ENCODE results near the gene NEFH.
"Not testable (repeated sequence)": the region's sequence is repeated elsewhere in the genome, so short reads cannot be mapped to it uniquely, and the experiment has no call there.

The NEFH gene, protein sequence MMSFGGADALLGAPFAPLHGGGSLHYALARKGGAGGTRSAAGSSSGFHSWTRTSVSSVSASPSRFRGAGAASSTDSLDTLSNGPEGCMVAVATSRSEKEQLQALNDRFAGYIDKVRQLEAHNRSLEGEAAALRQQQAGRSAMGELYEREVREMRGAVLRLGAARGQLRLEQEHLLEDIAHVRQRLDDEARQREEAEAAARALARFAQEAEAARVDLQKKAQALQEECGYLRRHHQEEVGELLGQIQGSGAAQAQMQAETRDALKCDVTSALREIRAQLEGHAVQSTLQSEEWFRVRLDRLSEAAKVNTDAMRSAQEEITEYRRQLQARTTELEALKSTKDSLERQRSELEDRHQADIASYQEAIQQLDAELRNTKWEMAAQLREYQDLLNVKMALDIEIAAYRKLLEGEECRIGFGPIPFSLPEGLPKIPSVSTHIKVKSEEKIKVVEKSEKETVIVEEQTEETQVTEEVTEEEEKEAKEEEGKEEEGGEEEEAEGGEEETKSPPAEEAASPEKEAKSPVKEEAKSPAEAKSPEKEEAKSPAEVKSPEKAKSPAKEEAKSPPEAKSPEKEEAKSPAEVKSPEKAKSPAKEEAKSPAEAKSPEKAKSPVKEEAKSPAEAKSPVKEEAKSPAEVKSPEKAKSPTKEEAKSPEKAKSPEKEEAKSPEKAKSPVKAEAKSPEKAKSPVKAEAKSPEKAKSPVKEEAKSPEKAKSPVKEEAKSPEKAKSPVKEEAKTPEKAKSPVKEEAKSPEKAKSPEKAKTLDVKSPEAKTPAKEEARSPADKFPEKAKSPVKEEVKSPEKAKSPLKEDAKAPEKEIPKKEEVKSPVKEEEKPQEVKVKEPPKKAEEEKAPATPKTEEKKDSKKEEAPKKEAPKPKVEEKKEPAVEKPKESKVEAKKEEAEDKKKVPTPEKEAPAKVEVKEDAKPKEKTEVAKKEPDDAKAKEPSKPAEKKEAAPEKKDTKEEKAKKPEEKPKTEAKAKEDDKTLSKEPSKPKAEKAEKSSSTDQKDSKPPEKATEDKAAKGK

DNA sequence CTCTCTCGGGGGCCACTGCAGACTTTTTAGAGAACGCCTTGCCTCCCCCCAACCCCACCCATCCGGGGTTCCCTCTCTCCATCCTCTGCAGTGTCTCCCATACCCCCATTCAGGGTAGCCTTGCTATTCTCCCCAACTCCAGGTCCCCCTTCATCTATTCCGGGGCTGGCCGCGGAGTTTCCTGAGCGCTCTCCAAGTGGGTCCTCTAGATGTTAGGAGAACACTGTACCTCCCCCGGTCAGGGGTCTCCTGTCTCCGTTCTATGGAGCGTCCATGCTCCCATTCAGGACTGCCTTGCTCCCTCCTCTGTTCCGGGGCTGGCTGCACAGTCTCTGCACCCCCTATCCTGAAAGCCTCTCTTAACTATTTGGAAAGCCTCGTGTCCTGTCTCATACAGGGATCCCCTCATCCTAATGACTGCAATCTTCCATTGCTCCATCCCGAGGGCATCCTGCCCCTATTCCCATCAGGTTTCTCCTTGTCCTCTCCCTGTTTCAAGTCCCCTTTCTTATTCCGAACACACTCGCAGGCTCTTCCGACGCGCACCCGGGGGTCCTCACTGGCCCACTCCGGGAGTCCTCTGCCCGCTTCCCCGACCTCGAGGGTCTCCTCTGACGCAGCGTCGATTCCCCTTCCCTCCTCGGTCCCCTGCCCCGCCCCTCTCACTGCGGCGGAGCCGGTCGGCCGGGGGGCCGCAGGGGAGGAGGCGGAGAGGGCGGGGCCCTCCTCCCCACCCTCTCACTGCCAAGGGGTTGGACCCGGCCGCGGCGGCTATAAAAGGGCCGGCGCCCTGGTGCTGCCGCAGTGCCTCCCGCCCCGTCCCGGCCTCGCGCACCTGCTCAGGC lies at the start of gene NEFH:
Gene NEFH, plus strand, starts transcription at position 802 of the 845 bp plus-strand sequence. CDS start 45 bp downstream, outside the sequence.
- no peak for DNase-seq

DNA sequence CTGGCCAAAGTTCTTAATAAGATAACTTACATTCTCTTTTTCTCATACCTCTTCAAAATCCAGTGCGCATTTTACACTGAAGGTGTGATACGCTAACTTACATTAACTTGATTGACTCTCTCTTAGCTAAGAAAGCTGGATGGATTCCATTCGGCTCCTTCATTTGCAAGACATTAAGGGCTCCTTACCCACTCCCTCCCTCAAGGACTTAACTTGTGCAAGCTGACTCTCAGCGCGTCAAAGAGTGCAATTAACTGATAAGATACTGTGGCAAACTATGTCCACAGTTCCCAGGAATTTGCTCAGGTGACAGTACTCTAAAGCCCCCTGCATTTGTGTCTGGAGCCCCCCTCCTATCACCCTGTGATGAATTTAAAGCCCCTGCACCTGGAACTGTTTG lies 48.0 kb upstream of the NEFH start:
- no peak for DNase-seq

DNA sequence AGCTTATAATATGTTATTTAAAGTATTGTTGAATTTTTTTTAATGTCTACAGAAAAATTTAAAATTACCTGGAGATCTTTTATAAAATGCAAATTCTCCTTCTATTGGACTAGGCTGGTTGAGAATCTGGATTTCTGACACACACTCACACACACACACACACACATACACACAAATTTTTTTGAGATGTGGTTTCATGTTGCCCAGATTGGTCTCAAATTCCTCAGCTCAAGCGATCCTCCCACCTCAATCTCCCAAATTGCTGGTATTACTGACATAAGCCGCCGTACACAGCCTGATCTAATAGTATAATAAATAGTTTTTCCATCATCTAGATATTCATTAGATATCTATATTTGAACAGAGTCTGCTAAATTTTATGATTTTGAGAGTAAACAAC lies 46.2 kb upstream of the NEFH start:
- no peak for DNase-seq

DNA sequence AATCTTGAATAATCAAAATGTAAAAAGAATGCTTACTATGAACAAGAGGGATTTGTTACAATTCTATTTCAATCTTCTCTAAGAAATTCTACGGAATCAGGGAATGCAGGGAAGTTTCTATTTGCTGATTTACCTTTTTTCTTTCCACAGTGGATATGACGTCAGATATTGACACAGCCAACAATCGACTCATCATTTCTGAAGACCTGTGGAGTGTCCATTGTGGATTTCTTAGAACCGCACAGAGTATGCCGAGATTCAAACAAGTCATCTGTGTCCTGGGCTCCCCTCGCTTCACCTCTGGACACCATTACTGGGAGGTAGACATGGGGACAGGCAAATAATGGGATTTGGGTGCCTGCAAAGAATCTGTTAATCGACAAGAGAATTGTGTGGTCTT lies 45.7 kb upstream of the NEFH start:
- no peak for DNase-seq

DNA sequence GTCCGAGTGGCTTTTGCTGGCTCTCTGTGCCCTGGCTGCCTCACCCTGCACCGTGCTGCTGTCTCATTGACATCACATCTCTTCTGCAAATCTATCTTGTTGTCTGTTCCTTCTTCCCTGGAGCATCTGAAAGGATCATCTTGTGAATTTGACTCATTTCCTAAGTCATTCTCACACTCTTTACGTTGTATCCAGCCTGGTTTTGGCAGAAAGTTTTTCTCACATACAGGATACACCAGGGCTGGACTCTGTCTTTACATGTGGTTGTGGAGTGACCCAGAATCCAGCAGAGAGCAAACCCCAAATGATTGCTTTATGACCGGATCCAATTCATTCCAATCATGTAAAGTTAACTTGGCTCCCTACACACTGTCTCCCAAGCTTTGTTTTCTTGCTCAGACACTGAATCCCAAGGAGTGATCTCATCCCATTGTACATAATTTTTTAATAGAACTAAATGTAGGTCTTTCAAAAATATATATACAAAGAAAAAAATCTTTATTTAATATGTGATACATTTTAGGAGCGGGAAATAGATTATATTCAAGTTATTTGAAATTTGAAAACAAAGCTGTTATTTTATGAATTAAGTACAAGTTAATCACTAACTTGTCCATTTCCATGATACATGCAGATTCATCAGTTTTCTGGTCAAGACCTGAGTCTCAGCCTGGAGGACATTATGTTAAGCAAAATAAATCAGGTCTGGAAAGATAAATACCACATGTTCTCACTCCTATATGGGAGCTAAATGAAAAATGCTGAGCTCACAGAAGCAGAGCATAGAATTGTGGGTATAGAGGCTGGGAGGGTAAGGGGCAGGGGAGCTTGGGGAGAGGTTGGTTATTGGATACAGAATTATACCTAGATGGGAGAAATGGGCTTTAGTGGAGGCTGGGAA lies 44.5 kb upstream of the NEFH start:
- no peak for DNase-seq

DNA sequence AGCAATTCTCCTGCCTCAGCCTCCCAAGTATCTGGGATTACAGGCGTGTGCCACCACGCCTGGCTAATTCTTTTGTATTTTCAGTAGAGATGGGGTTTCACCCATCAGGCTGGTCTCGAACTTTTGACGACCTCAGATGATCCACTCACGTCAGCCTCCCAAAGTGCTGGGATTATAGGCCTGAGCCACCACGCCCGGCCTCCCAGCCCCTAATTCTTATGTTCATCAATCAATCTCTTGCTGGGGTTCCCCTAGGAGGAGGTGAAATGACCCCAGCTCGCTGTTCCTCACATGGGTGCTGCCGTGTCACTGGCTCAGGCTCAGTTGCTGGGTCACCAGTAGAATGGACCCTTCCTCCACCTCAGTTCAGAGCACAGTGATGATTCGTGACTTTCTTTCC lies 41.7 kb upstream of the NEFH start, which contains the start of gene RFPL1:
Gene RFPL1, plus strand, starts transcription at position 301 of the 400 bp plus-strand sequence.
- DNase-seq: not testable (repeated sequence)

DNA sequence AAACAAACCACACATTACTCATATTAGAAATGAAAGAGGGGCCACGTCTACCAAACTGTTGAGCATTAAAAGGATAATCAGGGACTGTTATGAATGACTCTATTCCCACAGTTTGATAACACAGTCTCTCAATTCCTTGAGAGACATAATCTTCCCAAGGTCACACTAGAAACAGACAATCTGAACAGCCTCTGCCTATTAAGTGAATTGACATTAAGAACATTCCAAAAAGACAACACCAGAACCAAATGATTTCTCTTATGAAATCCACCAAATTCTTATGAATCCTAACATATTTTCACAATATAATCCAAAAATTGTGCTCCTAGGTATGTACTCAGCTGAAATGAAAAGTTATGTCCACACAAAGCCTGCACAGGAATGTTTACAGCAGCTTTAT lies 37.0 kb upstream of the NEFH start:
- no peak for DNase-seq

DNA sequence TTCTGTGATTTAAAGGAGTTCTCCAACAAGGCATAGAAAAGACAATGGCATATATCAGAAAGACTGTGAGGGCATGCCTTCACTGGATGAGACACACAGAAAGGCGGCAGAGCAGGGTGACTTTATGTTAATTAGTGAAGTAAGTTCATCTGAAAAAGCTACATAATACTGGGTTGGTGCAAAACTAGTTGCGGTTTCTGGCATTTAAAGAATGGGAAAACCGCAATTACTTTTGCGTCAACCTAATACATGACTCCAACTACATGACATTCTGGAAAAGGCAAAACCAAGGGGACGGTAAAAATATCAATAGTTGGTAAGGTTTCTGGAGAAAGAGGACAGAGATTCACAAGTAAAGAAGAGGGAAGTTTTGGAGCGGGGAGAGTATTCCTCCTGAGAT lies 36.6 kb upstream of the NEFH start:
- DNase-seq: no peak

DNA sequence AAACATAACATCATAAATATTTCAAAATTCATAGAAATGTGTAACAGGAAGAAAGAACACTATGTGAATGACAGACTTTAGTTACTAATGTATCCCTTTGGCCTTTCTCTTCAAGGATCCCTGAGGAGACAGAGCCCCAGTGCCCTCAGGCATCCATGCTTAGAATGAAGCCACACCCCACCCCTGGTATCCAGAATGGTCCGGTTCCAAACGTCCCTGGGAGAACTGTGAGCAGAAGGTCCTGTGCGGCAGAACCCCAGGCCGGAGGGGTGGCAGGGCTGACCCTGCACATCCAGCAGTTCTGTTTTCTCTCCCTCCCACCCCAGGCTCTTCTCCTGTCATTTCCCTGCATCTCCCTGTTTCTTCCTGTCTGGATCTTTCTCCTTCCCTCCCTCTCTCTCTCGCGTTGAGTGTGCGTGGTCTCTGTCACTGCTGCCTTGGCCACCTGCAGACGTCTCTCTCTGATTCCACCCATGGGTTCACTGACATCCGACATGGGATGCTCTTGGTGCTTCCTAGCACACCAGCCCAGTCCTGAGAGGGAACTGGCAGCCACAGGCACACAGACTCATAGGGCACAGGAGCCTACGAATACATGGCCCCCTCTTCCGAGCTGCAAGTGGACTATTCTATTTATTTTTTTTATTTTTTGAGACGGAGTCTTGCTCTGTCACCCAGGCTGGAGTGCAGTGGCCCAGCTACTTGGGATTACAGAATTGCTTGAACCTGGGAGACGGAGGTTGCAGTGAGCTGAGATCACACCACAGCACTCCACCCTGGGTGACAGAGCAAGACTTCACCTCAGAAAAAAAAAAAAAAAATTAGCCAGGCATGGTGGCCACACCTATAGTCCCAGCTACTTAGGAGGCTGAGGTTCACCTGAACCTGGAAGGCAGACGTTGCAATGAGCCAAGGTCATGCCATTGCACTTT lies 35.9 kb upstream of the NEFH start:
- DNase-seq: no peak

DNA sequence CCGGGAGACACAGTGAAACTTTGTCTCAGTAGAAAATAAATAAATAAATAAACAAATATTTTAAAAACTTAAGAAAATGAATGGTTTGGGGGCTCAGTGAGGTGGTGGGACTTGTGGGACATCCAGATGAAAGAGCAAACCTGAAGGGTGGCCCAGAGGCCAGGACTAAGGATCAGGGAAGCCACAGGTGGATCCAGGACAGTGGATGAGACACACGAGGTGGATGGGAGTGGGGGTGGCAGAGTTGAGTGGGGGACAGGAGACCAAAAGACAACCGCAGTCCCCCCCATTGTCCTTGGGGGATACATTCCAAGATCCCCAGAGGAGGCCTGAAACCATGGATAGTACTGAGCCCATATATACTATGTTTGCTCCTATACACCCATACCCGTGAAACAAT lies 34.5 kb upstream of the NEFH start:
- DNase-seq: no peak

DNA sequence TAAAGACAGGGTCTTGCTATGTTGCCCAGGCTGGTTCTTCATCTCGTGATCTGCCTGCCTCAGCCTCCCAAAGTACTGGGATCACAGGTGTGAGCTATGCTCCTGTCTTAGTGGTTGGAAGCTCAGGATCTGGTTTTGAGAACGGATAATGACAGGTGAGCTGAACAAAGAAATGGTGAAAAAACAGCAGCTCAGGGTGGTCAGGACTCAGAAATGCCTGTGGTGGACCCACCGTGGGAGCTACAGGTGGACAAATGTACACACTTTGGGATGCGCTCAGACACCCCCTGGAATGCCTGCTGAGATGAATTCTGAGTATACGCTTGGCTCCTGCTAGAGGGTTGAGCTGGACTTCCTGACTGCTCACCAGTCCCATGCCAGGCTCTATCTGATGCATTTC lies 32.1 kb upstream of the NEFH start:
- DNase-seq: no peak

DNA sequence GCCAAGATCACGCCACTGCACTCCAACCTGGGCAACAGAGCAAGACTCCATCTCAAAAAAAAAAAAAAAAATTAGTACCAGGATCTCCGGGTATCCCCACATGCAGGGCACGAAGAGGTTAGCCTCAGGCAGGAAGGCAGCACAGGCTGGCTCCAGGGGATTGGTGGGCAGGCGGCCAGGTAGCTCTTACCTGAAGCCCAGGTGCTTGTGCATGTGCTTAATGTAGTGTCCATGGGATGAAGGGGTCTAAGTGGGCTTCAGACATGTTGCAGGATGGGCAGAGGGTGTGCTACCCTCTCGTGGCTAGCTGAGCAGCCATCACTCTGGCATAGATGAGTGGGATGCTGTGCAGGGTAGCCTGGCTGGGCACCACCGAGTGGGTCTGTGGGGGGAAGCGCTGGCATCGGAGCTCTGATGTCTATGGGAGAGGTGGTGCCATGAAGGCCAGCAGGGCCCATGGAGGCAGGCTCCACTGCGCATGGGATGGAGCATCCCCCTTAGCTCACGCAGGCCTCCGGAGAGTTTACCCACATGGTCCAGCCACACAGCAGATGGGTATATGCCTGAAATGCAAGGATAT lies 30.6 kb upstream of the NEFH start:
- DNase-seq: no peak

DNA sequence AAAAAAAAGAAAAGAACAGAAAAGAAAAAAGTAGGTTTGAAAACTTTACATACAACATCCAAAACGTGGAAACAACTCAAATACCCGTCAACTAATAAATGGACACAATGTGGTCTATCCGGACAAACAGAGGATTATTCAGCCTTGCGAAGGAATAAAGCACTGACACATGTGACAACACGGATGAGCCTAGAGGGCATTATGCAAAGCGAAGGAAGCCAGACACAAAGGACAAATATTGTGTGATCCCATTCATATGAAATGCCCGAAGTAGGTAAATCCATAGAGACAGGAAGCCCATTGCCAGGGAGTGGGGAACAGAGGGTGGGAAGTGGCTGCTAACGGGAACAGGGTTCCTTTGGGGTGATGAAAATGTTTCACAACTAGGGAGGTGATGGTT lies 29.8 kb upstream of the NEFH start:
- no peak for DNase-seq

DNA sequence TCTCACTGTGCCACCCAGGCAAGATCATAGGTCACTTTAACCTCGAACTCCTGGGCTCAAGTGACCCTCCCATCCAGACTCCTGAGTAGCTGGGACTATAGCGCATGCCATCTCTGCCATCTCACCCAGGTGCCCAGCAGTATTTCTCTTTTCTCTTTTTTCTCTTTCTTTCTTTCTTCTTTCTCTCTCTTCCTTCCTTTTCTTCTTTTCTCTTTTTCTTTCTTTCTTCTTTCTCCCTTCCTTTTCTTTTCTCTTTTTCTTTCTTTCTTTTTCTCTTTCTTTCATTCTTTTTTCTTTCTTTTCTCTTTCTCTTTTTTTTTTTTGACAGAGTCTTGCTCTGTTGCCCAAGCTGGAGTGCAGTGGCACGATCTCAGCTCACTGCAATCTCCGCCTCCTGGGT lies 28.2 kb upstream of the NEFH start:
- DNase-seq: no peak

DNA sequence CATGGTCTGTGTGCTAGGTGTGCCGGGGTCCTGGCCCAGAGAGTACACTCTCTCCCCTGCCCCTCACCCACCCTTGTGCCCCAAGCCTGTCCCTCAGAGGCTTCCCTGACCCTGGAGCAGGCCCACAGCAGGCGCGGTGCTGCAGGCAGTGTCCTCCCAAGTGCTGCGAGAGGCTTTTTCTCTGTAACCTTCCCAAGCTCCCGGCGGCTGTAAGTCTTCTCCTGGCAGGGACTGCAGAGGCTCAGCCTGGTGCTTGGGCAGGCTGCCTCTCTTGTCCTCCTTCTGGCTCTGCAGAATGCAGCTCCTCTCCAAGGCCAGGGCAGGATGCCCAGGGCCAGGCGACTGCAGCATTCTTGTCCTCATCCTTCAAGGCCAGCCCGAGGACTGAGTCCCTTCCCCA lies 25.7 kb upstream of the NEFH start:
- no peak for DNase-seq

DNA sequence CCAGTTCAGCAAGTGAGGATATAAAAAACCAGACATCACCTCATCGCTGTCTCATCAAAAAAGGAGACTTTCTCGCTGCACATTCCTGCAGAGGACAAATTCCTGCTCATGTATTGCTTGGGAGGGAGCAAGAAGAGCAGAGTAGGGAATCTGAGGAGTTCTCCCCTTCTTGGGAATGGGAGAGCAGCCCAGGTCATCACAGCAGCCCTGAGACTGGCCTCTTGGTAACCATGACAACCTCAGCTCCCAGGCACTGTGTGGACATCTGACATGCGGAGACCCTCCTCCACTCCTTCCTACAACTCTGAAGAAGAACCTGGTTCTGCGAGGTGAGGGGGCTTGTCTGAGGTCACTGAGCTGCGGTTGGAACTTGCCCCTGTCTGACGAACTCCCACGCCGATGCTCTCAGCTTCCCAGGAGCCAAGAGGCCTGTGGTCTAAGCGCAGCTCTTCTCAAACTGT lies 23.8 kb upstream of the NEFH start:
- no peak for DNase-seq

DNA sequence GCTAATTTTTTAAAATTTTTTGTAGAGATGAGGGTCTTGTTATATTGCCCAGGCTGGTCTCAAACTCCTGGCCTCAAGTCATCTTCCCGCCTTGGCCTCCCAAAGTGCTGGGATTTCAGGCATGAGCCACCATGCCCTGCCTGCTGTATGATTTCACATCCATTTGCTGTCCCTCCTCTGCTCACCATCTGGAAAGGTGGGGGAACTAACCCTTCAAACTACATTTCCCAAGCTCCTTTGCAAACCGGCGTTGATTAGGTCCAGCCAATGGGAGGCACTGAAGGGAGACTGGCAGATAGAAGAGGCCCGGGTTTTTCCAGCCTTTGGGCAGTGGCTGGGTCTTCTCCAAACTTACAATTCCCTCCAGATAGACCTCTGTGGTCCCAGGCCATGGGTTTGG lies 22.3 kb upstream of the NEFH start:
- DNase-seq: no peak

DNA sequence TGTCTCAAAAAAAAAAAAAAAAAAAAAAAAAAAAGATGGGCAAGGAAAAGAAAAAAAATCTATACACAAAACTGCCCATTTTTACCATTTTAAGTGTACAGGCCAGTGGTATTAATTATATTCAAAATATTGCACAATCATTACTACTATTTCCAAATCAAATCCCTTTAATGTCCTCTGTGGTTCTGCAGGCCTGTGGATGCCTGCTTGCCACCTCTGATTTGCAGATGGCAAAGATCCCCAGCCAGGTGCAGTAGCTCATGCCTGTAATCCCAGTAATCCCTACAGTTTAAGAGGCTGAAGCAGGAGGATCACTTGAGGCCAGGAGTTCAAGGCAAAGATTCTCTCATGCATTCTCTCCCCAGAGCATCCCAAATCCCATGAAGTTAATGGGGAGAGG lies 21.5 kb upstream of the NEFH start:
- DNase-seq: no peak

DNA sequence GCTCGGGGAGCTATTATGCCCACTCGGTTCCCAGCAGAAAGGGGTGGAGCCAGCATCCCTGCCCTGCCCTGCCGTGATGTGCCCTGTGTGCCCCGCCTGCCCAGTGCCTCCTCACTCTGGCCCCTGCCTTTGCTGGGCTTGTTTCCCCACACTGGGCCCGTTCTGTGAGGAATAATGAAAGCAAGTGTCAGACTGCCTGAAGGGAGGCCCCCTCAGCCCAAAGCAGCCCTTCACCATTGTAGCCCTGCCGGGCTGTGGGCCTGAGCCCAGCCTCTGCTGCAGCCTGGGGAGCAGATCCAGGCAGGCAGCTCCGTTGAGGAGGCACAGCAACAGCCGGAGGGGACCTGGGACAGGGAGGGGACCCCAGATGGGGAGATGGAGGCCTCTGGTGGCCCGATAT lies 20.2 kb upstream of the NEFH start:
- DNase-seq: no peak

DNA sequence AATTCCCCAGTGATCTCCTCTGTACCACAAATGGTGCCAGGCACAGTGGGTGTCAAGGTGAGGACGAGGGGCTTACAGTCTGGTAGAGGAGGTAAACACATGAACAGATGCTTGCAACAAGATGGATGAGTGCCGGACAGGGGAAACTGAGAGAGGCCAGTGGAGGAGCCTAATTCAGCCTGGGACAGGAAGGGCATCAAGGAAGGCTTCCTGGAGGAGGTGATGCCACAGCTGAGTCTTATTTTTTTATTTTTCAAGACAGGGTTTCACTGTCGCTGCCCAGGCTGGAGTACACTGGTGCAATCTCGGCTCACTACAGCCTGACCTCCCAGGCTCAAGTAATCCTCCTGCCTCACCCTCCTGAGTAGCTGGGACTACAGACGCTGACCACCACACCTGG lies 18.8 kb upstream of the NEFH start:
- no peak for DNase-seq
